Stimulated activated naive CD8-positive, alpha-beta T cell treated with anti-CD3 and anti-CD28 coated beads, Interleukin-15, amount 100 ng/mL, for 72 hours (primary cell): Measurements from ENCODE around the gene CHODL.

ENCODE experiments used
- ATAC-seq: fragments of 150-1000 bp; cut with Tn5 transposase; 2 replicates; pipeline ENCODE4 v1.10.0; 2021; ENCODE audit warnings: mild to moderate bottlenecking, moderate library complexity
- DNase-seq, 2 donors: peaks; one replicate each; pipeline ENCODE4 v3.0.0; 2021 to 2022
- H3K27ac Mint-ChIP-seq, 2 donors: one replicate each; pipeline ENCODE4 v1.8.0; 2022; ENCODE audit warnings: mild to moderate bottlenecking in 2 of 2, mixed read lengths in 2 of 2, moderate library complexity in 2 of 2
- H3K27me3 Mint-ChIP-seq: one replicate; pipeline ENCODE4 v1.8.0; 2022; ENCODE audit warnings: mixed read lengths
- H3K4me1 Mint-ChIP-seq: one replicate; pipeline ENCODE4 v1.8.0; 2022; ENCODE audit warnings: mild to moderate bottlenecking, mixed read lengths
- H3K4me3 Mint-ChIP-seq, 2 donors: one replicate each; pipeline ENCODE4 v1.8.0; 2022; ENCODE audit warnings: mild to moderate bottlenecking in 2 of 2, mixed read lengths in 2 of 2, moderate library complexity in 1 of 2
- H3K9me3 Mint-ChIP-seq, 2 donors: one replicate each; pipeline ENCODE4 v1.8.0; 2022; ENCODE audit warnings: mixed read lengths in 2 of 2

CHODL gene

GRCh38 chr21:18267496-18267895 is 22.9 kb downstream of the CHODL start:
- ATAC-seq: no peak

GRCh38 chr21:18268906-18269305 is 24.3 kb downstream of the CHODL start:
- no peaks in the 10 kb centered on the region for H3K27me3 Mint-ChIP-seq
- H3K4me1 Mint-ChIP-seq: no peaks in the 10 kb centered on the region
- no peak for ATAC-seq
- H3K4me3 Mint-ChIP-seq: no peak overlapping the region
- no peak for DNase-seq
- H3K27ac Mint-ChIP-seq: no peak overlapping the region
- H3K9me3 Mint-ChIP-seq: peaks cover 0 to 8% of the 10 kb centered on the region in 2 donors

More at GRCh38 chr21:18267496-18267895, 22.9 kb downstream of the CHODL start:
- H3K27me3 Mint-ChIP-seq: no peaks in the 10 kb centered on the region
- H3K9me3 Mint-ChIP-seq: peaks cover 0 to 8% of the 10 kb centered on the region in 2 donors
- H3K4me3 Mint-ChIP-seq: no peak overlapping the region
- no peak overlapping the region for H3K27ac Mint-ChIP-seq
- no peaks in the 10 kb centered on the region for H3K4me1 Mint-ChIP-seq
- DNase-seq: no peak

GRCh38 chr21:18269856-18270255 is 25.2 kb downstream of the CHODL start:
- H3K27ac Mint-ChIP-seq: no peak overlapping the region
- no peak for DNase-seq
- H3K4me3 Mint-ChIP-seq: no peak overlapping the region
- no peaks in the 10 kb centered on the region for H3K27me3 Mint-ChIP-seq
- no peak for ATAC-seq
- peaks cover 0 to 8% of the 10 kb centered on the region in 2 donors for H3K9me3 Mint-ChIP-seq
- H3K4me1 Mint-ChIP-seq: no peaks in the 10 kb centered on the region

- H3K4me3 Mint-ChIP-seq: no peak overlapping the region
- DNase-seq (no peak), ATAC-seq (no peak)
- peaks cover 0 to 6% of the 10 kb centered on the region in 2 donors for H3K9me3 Mint-ChIP-seq
- H3K27ac Mint-ChIP-seq: no peak overlapping the region
- H3K4me1 Mint-ChIP-seq: no peaks in the 10 kb centered on the region
- no peaks in the 10 kb centered on the region for H3K27me3 Mint-ChIP-seq
Observed at GRCh38 chr21:18273400-18273799, 28.8 kb downstream of the CHODL start.

GRCh38 chr21:18274370-18274769 is 29.7 kb downstream of the CHODL start:
- DNase-seq (no peak), ATAC-seq (no peak)
- H3K4me3 Mint-ChIP-seq: no peak overlapping the region
- H3K27me3 Mint-ChIP-seq: no peaks in the 10 kb centered on the region
- H3K4me1 Mint-ChIP-seq: no peaks in the 10 kb centered on the region
- no peaks in the 10 kb centered on the region for H3K9me3 Mint-ChIP-seq
- H3K27ac Mint-ChIP-seq: no peak overlapping the region

GRCh38 chr21:18275781-18276180 is 31.1 kb downstream of the CHODL start:
- DNase-seq: no peak
- H3K27ac Mint-ChIP-seq: no peak overlapping the region
- H3K9me3 Mint-ChIP-seq: no peaks in the 10 kb centered on the region
- no peaks in the 10 kb centered on the region for H3K4me1 Mint-ChIP-seq
- no peak for ATAC-seq
- H3K4me3 Mint-ChIP-seq: no peak overlapping the region
- H3K27me3 Mint-ChIP-seq: no peaks in the 10 kb centered on the region

- no peak overlapping the region for H3K4me3 Mint-ChIP-seq
- no peaks in the 10 kb centered on the region for H3K9me3 Mint-ChIP-seq
- no peaks in the 10 kb centered on the region for H3K4me1 Mint-ChIP-seq
- H3K27ac Mint-ChIP-seq: no peak overlapping the region
- no peaks in the 10 kb centered on the region for H3K27me3 Mint-ChIP-seq
- DNase-seq (no peak), ATAC-seq (no peak)
Observed at GRCh38 chr21:18285379-18285778, 40.7 kb downstream of the CHODL start.

- no peaks in the 10 kb centered on the region for H3K9me3 Mint-ChIP-seq
- H3K4me1 Mint-ChIP-seq: no peaks in the 10 kb centered on the region
- DNase-seq: no peak
Observed at GRCh38 chr21:18289876-18290275, 45.2 kb downstream of the CHODL start.

GRCh38 chr21:18294100-18294499 is 49.5 kb downstream of the CHODL start:
- no peak for DNase-seq
- Mint-ChIP-seq H3K27me3 (no peaks in the 10 kb centered on the region), H3K27ac (no peak overlapping the region), H3K9me3 (no peaks in the 10 kb centered on the region), H3K4me3 (no peak overlapping the region), H3K4me1 (no peaks in the 10 kb centered on the region)
- no peak for ATAC-seq

More at GRCh38 chr21:18289876-18290275, 45.2 kb downstream of the CHODL start:
- H3K27ac Mint-ChIP-seq: no peak overlapping the region
- H3K4me3 Mint-ChIP-seq: no peak overlapping the region
- ATAC-seq: no peak
- H3K27me3 Mint-ChIP-seq: no peaks in the 10 kb centered on the region

- DNase-seq (no peak), ATAC-seq (no peak)
- Mint-ChIP-seq H3K9me3 (no peaks in the 10 kb centered on the region), H3K4me3 (no peak overlapping the region), H3K27me3 (no peaks in the 10 kb centered on the region), H3K4me1 (no peaks in the 10 kb centered on the region), H3K27ac (no peak overlapping the region)
Observed at GRCh38 chr21:18298228-18298627, 53.6 kb downstream of the CHODL start.
